Prostate gland (tissue), 2 donors: Measurements from ENCODE around the gene MARCHF3.

Source experiments
- CTCF ChIP-seq, 4 experiments: fragments of 200-600 bp in 2 of 4; fragments of 450-650 bp in 2 of 4; sonication (generic) in 2 of 4; IDR thresholded peaks; 1 replicate in 3 of 4; 2 replicates in 1 of 4; pipeline ENCODE4 v1.5.1; 2016 to 2019; ENCODE audit warnings: antibody characterized with exemption in 4 of 4, mild to moderate bottlenecking in 2 of 4, moderate library complexity in 2 of 4
- POLR2A ChIP-seq: fragments of 450-650 bp; IDR thresholded peaks from one replicate; pipeline ENCODE4 v1.6.1; 2016; ENCODE audit warnings: antibody characterized with exemption, mild to moderate bottlenecking
- POLR2AphosphoS5 ChIP-seq: sonication (generic); formaldehyde crosslinking; IDR thresholded peaks from one replicate; pipeline ENCODE4 v1.6.1; 2017; ENCODE audit warnings: antibody characterized with exemption

GRCh38 chr5:126972062-126972895, 58.1 kb downstream of the MARCHF3 start:
- no peak for TF ChIP-seq POLR2AphosphoS5
- TF ChIP-seq POLR2A, result no peak
- no peak for TF ChIP-seq CTCF (IDR thresholded peaks at IDR 0.05)
